Endothelial cell (in vitro differentiated cells): Measurements from ENCODE around the gene CACHD1. TPM values are rescaled to one million over a fixed set of nuclear protein-coding genes. Genes with fewer than 3 reads are reported as not detected.

ENCODE experiments used
- DNase-seq: peaks from one replicate; pipeline ENCODE4 v3.0.0; 2021; ENCODE audit warnings: low spot score
- H3K27ac Mint-ChIP-seq: one replicate; pipeline ENCODE4 v1.8.0; 2021; ENCODE audit warnings: mixed read lengths, inconsistent platforms; ENCODE audit not compliant: unreplicated experiment
- H3K27me3 Mint-ChIP-seq: one replicate; pipeline ENCODE4 v1.8.0; 2021; ENCODE audit warnings: mild to moderate bottlenecking, moderate library complexity, mixed read lengths, inconsistent platforms; ENCODE audit not compliant: unreplicated experiment
- H3K36me3 Mint-ChIP-seq: one replicate; pipeline ENCODE4 v1.8.0; 2021; ENCODE audit warnings: mild to moderate bottlenecking, low read depth, mixed read lengths, inconsistent platforms; ENCODE audit not compliant: unreplicated experiment
- H3K4me1 Mint-ChIP-seq: one replicate; pipeline ENCODE4 v1.8.0; 2021; ENCODE audit warnings: mild to moderate bottlenecking, mixed read lengths, inconsistent platforms; ENCODE audit not compliant: unreplicated experiment
- H3K4me3 Mint-ChIP-seq: one replicate; pipeline ENCODE4 v1.8.0; 2021; ENCODE audit warnings: mild to moderate bottlenecking, mixed read lengths, inconsistent platforms; ENCODE audit not compliant: unreplicated experiment
- H3K9me3 Mint-ChIP-seq: one replicate; pipeline ENCODE4 v1.8.0; 2021; ENCODE audit warnings: mixed read lengths, inconsistent platforms; ENCODE audit not compliant: unreplicated experiment
- total RNA-seq: library from RNA; stranded (reverse); fragmentation: NEBNext Ultra II Directional; extraction: Animal tissue kit (Norgen Biotek cat#: 25700); gene quantifications from one replicate; pipeline ENCODE4 v1.2.1, GENCODE V29; 2021; ENCODE audit not compliant: unreplicated experiment
- TF ChIP-seq, protein P1 (sequence below): fragments of 200-600 bp; sonication (generic); IDR thresholded peaks from one replicate; pipeline ENCODE4 v1.5.0; 2021; ENCODE audit warnings: antibody characterized with exemption; ENCODE audit not compliant: unreplicated experiment

CACHD1 gene
- total RNA-seq, 1 donor from 2014 or later = 48.6 TPM

DNA sequence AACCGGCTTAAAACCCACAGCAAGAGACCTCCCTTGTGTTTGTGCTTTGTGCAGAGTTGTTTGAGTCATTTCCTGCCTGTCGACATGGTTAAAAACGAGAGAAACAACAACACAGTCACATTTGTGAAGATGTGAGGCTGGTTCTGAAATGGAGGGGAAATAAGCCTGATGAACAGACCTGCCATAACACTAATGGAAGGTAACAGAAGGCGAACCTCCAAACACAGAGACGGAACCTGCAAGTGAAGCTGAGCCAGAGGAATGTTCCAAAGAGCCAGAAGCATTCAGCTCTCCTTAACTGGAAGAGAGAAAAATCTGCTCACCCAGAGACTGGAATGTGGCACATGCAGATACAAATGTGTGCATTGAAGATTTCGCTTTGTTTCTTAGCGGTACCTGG, 221.7 kb downstream of the CACHD1 start:
- H3K4me3 Mint-ChIP-seq = peak overlapping the region; percentile 52
- DNase-seq = no peak

DNA sequence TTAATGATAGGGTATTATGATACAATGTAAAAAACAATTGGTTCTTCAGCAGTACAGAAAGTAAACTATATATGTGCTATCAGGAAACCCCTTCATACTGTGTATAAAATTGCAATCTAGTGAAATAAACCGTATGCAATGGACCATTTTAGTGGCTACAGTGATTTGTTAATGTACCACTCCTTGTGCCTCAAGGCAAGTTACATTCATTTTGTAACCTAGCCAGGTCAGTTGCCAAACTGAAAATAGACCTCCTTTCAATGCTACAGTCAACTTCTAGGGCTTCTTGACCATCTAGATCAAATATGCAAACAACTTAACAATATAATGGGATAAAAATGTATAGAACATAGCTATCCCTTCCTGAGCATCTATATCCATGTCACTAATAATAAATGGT, 223.0 kb downstream of the CACHD1 start:
- Mint-ChIP-seq H3K4me1 (peaks cover 11% of the 10 kb centered on the region), H3K9me3 (no peaks in the 10 kb centered on the region), H3K4me3 (no peak overlapping the region), H3K27ac (no peak overlapping the region), H3K27me3 (peaks cover 6% of the 10 kb centered on the region), H3K36me3 (peaks cover 19% of the 10 kb centered on the region)
- DNase-seq = no peak
- TF ChIP-seq, protein P1, sequence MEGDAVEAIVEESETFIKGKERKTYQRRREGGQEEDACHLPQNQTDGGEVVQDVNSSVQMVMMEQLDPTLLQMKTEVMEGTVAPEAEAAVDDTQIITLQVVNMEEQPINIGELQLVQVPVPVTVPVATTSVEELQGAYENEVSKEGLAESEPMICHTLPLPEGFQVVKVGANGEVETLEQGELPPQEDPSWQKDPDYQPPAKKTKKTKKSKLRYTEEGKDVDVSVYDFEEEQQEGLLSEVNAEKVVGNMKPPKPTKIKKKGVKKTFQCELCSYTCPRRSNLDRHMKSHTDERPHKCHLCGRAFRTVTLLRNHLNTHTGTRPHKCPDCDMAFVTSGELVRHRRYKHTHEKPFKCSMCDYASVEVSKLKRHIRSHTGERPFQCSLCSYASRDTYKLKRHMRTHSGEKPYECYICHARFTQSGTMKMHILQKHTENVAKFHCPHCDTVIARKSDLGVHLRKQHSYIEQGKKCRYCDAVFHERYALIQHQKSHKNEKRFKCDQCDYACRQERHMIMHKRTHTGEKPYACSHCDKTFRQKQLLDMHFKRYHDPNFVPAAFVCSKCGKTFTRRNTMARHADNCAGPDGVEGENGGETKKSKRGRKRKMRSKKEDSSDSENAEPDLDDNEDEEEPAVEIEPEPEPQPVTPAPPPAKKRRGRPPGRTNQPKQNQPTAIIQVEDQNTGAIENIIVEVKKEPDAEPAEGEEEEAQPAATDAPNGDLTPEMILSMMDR = no peak

More for the DNA sequence above, 221.7 kb downstream of the CACHD1 start:
- TF ChIP-seq, protein P1 = no peak
- Mint-ChIP-seq H3K9me3 (no peaks in the 10 kb centered on the region), H3K36me3 (peaks cover 19% of the 10 kb centered on the region), H3K27me3 (peaks cover 5% of the 10 kb centered on the region), H3K27ac (peak overlapping the region; percentile 89), H3K4me1 (peaks cover 21% of the 10 kb centered on the region)

DNA sequence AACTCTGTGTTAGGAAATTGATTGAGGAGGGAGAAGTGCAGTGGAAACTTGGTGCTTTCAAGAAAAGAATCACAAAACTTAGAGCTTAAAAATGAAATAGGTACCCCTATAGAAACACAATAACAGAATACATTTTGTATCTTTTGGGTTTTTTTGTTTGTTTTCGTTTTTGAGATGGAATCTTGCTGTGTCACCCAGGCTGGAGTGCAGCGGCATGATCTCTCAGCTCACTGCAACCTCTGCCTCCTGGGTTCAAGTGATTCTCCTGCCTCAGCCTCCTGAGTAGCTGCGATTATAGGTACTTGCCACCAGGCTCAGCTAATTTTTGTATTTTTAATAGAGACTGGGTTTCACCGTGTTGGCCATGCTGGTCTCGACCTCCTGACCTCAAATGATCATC, 223.5 kb downstream of the CACHD1 start:
- Mint-ChIP-seq H3K9me3 (no peaks in the 10 kb centered on the region), H3K4me1 (peaks cover 11% of the 10 kb centered on the region), H3K4me3 (no peak overlapping the region), H3K27ac (no peak overlapping the region), H3K36me3 (peaks cover 19% of the 10 kb centered on the region), H3K27me3 (peaks cover 5% of the 10 kb centered on the region)
- TF ChIP-seq, protein P1 = no peak
- no peak for DNase-seq

DNA sequence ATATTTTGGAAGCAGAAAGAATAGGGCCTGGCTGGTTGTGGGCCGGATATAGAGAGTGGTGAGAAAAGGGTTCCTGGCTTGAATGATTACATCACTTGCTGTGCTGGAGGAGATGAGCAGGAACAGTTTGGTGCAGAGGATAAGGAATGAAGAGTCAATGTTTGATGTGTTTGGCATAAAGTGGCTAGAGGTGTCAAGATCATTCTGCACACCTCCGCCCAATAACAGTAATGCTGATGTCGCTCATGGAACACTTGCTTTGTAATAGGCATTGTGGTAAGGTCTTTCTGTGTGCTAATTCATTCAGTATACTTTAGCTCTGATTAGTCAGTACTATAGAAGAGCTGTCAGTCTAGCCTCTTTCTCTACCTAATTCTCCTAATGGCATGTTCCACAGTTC, 226.9 kb downstream of the CACHD1 start:
- DNase-seq = no peak
- no peaks in the 10 kb centered on the region for H3K36me3 Mint-ChIP-seq
- no peak overlapping the region for H3K4me3 Mint-ChIP-seq
- H3K27me3 Mint-ChIP-seq = peaks cover 2% of the 10 kb centered on the region
- H3K4me1 Mint-ChIP-seq = no peaks in the 10 kb centered on the region
- H3K27ac Mint-ChIP-seq = no peak overlapping the region
- TF ChIP-seq, protein P1 = no peak
- no peaks in the 10 kb centered on the region for H3K9me3 Mint-ChIP-seq

DNA sequence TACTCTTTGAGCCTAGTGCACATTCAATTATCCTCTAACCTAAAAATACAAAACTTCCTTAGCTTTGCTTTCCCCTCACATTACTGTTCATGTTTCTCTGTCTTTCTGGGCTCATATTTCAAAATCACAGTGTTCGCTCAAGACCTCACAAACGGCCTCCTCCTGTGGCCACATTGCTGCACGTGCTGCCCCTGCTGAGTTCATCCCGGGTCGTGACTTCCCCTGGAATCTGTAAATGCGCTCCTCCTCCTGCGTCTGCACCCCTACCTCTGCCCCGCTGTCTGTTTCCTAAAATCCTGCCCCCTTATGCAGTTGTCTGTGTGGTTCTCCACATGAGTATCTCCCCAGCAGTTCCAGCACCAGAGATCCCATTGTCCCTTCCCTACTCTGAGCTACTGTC, 229.4 kb downstream of the CACHD1 start:
- Mint-ChIP-seq H3K36me3 (no peaks in the 10 kb centered on the region), H3K4me3 (no peak overlapping the region), H3K27me3 (peaks cover 2% of the 10 kb centered on the region), H3K4me1 (no peaks in the 10 kb centered on the region), H3K9me3 (no peaks in the 10 kb centered on the region), H3K27ac (peak overlapping the region; percentile 66)
- TF ChIP-seq, protein P1 = no peak
- no peak for DNase-seq
